BLaER1 treated with 17β-estradiol and CSF1 and Interleukin-3, amounts not matched to agents 10 nM and 100 nM (cell line): ENCODE results near the gene DESI2.
"Not testable (repeated sequence)": the region's sequence is repeated elsewhere in the genome, so short reads cannot be mapped to it uniquely, and the experiment has no call there.

Experiments
- H3K27ac ChIP-seq, 11 experiments: shearing (Covaris generic); formaldehyde crosslinking; 2 replicates each; pipeline ENCODE4 v1.8.1; 2022
- H3K27me3 ChIP-seq, 11 experiments: shearing (Covaris generic); formaldehyde crosslinking; 2 replicates each; pipeline ENCODE4 v1.8.1; 2022
- H3K36me3 ChIP-seq, 11 experiments: shearing (Covaris generic); formaldehyde crosslinking; 2 replicates each; pipeline ENCODE4 v1.8.1; 2022
- H3K4me1 ChIP-seq, 10 experiments: shearing (Covaris generic); formaldehyde crosslinking; 2 replicates each; pipeline ENCODE4 v1.8.1; 2022
- H3K4me2 ChIP-seq, 11 experiments: shearing (Covaris generic); formaldehyde crosslinking; 2 replicates each; pipeline ENCODE4 v1.8.1; 2022
- H3K4me3 ChIP-seq, 10 experiments: shearing (Covaris generic); formaldehyde crosslinking; 2 replicates each; pipeline ENCODE4 v1.8.1; 2022
- H3K9ac ChIP-seq, 11 experiments: shearing (Covaris generic); formaldehyde crosslinking; 2 replicates each; pipeline ENCODE4 v1.8.1; 2022
- H3K9me3 ChIP-seq, 11 experiments: shearing (Covaris generic); formaldehyde crosslinking; replicated peaks in 1 of 11; 2 replicates each; pipeline ENCODE4 v1.8.1; 2022
- H4K20me1 ChIP-seq, 11 experiments: shearing (Covaris generic); formaldehyde crosslinking; 2 replicates each; pipeline ENCODE4 v1.8.1; 2022
- Cebpa-rat ChIP-seq, 11 experiments: shearing (Covaris generic); IDR thresholded peaks; 2 replicates each; pipeline ENCODE4 v1.8.1; 2022

Gene DESI2

DNA sequence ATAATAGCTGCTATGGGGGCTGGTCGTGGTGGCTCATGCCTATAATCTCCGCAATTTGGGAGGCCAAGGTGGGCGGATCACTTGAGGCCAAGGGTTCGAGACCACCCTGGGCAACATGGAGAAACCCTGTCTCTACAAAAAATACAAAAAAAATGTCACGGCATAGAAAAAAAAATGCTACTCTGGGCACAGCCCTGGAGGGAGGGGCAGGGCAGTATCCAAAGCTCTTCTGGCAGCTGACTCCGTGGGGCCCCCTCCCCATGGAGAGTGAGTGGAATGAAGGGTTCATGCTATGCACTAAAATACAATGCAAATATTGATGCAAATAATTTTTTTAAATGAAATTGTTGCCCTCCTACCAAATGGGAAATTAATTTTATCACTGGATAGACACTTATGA is 78.7 kb downstream of the DESI2 start:
- peaks cover 0 to 12% (median 0%) of the 10 kb centered on the region in 11 experiments; a peak in 6 of 22 replicates for H3K36me3 ChIP-seq
- H3K27me3 ChIP-seq: peaks cover 26 to 41% (median 33%) of the 10 kb centered on the region in 11 experiments
- H3K4me1 ChIP-seq: peaks cover 15 to 35% (median 25%) of the 10 kb centered on the region in 10 experiments; a peak in 16 of 20 replicates
- H3K4me2 ChIP-seq: no peak overlapping the region
- H3K9ac ChIP-seq: no peak overlapping the region
- no peak overlapping the region for H3K27ac ChIP-seq
- no peak for TF ChIP-seq Cebpa-rat (IDR thresholded peaks at IDR 0.05)
- H4K20me1 ChIP-seq: no peaks in the 10 kb centered on the region
- no peak overlapping the region for H3K4me3 ChIP-seq
- peaks cover 27 to 50% (median 39%) of the 10 kb centered on the region in 11 experiments for H3K9me3 ChIP-seq

DNA sequence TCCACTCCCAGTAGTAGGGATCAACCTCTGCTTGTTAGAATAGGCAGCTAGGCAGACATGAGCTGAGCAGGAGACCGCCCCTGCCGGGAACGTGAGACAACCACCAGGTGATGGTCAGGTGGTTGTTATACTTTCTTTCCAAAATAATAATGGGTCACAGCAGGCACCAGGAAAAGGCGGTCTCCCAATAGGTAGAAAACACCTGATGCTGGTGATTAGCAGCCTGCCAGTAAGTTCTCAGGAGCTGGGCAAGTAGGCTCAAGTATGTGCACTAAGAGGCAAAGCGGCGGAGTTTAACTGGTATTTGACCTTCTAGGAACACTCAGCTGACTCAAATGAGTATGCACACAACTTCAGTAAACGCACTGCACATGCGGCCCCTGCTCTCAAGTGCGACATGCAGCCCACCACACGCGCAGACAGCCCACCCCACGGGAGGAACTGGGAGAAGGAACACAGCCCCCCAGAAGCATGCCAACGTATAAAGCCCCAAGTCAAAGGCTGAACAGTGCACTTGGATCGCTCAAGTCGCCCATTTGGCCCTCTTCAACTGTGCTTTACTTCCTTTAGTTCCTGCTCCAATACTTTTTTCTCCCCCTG is 80.0 kb downstream of the DESI2 start:
- peaks cover 32 to 61% (median 49%) of the 10 kb centered on the region in 11 experiments for H3K9me3 ChIP-seq
- H3K4me1 ChIP-seq: peaks cover 15 to 35% (median 25%) of the 10 kb centered on the region in 10 experiments; a peak in 16 of 20 replicates
- H4K20me1 ChIP-seq: no peaks in the 10 kb centered on the region
- peaks cover 26 to 41% (median 33%) of the 10 kb centered on the region in 11 experiments for H3K27me3 ChIP-seq
- no peak overlapping the region for H3K9ac ChIP-seq
- no peak overlapping the region; a peak in 1 of 22 replicates for H3K27ac ChIP-seq
- no peak for TF ChIP-seq Cebpa-rat (IDR thresholded peaks at IDR 0.05)
- H3K36me3 ChIP-seq: peaks cover 0 to 12% (median 0%) of the 10 kb centered on the region in 11 experiments; a peak in 6 of 22 replicates
- no peak overlapping the region for H3K4me3 ChIP-seq
- H3K4me2 ChIP-seq: peak overlapping the region in 1 of 11 experiments; percentile 26; a peak in 2 of 22 replicates

DNA sequence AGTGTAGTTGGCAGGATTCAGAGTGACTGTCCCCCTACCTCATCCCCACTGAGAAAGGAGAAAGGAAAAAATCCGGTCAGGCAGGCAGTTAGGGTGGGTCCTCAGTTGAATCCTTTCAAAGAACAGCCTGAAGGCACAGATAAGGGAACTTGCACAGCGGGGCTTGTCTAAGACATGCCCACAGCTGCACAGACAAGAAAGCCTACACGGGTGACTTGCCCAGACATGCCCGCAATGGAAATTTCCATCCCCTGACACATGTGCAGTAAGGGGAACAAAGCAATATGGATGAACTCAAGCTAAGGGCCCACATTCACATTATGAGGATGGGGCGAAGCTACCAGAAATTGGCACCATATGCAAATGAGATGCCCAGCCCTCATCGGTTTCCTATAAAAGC is 82.5 kb downstream of the DESI2 start:
- H3K4me2 ChIP-seq: no peak overlapping the region

DNA sequence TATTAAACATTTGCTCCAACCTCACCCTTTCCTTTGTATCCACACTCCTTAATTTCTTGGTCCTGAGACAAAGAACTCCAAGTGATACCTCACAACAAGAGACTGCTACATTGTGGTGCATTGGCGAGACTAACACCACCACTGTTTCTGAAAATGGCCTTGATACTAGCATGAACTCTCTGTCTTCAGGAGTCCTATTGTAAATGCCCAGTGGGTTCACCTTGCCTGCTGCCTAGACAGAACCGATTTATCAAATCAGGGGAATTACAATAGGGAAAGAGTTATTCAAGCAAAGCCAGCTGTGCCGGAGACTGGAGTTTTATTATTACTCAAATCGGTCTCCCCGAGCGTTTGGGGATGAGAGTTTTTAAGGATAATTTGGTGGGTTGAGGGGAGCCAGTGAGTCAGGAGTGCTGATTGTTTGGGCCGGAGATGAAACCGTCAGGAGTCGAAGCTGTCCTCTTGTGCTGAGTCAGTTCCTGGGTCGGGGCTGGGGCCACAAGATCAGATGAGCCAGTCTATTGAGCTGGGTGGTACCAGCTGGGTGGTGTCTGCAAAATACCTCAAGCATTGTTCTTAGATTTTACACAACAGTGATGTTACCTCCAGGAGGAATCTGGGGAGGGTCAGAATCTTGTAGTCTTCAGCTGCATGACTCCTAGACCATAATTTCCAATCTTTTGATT is 83.1 kb downstream of the DESI2 start:
- H3K27me3 ChIP-seq: peaks cover 3 to 19% (median 12%) of the 10 kb centered on the region in 11 experiments
- H3K9me3 ChIP-seq: peaks cover 32 to 66% (median 52%) of the 10 kb centered on the region in 11 experiments
- H3K36me3 ChIP-seq: peaks cover 0 to 12% (median 0%) of the 10 kb centered on the region in 11 experiments; a peak in 6 of 22 replicates
- H4K20me1 ChIP-seq: no peaks in the 10 kb centered on the region
- H3K27ac ChIP-seq: peak overlapping the region in 10 of 11 experiments; percentile 44 to 81 (median 68); a peak in 19 of 22 replicates
- H3K4me3 ChIP-seq: peak overlapping the region in 3 of 10 experiments; percentile 5 to 34 (median 12); a peak in 2 of 20 replicates
- peaks cover 2 to 22% (median 12%) of the 10 kb centered on the region in 10 experiments; a peak in 11 of 20 replicates for H3K4me1 ChIP-seq
- peak overlapping the region in 1 of 11 experiments; percentile 18; a peak in 2 of 22 replicates for H3K4me2 ChIP-seq
- peak overlapping the region in 4 of 11 experiments; percentile 3 to 40 (median 28); a peak in 4 of 22 replicates for H3K9ac ChIP-seq
- no peak for TF ChIP-seq Cebpa-rat (IDR thresholded peaks at IDR 0.05)

More for the DNA sequence above, 82.5 kb downstream of the DESI2 start:
- Histone ChIP-seq H3K4me3 (peak overlapping the region in 7 of 10 experiments; percentile 0 to 40 (median 21); a peak in 7 of 20 replicates), H4K20me1 (no peaks in the 10 kb centered on the region), H3K27me3 (peaks cover 9 to 25% (median 19%) of the 10 kb centered on the region in 11 experiments), H3K9ac (peak overlapping the region in 5 of 11 experiments; percentile 3 to 42 (median 39); a peak in 5 of 22 replicates), H3K4me1 (peaks cover 8 to 23% (median 15%) of the 10 kb centered on the region in 10 experiments; a peak in 15 of 20 replicates), H3K36me3 (peaks cover 0 to 12% (median 0%) of the 10 kb centered on the region in 11 experiments; a peak in 6 of 22 replicates), H3K27ac (peak overlapping the region in 10 of 11 experiments; percentile 44 to 81 (median 68); a peak in 20 of 22 replicates), H3K9me3 (peaks cover 32 to 66% (median 52%) of the 10 kb centered on the region in 11 experiments)
- TF ChIP-seq Cebpa-rat (IDR thresholded peaks at IDR 0.05): no peak

DNA sequence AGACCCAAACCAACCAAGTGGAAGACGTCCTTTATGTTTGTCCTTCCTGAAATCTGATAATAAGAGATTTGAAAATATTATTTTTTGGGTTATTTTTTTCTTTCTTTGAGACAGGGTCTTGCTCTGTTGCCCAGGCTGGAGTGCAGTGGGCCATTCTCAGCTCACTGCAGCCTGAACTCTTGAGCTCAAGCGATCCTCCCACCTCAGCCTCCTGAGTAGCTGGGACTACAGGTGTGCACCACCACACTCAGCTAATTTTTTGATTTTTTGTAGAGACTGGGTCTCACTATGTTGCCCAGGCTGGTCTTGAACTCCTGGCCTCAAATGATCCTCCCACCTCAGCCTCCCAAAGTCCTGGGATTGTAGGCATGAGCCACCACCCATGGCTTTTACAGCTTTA is 86.2 kb downstream of the DESI2 start:
- Histone ChIP-seq H3K36me3 (peaks cover 0 to 12% (median 0%) of the 10 kb centered on the region in 11 experiments; a peak in 6 of 22 replicates), H3K9me3 (peaks cover 27 to 43% (median 33%) of the 10 kb centered on the region in 11 experiments), H3K4me1 (peaks cover 0 to 15% (median 8%) of the 10 kb centered on the region in 10 experiments; a peak in 6 of 20 replicates)
- not testable (repeated sequence) for H4K20me1 ChIP-seq, H3K27ac ChIP-seq, H3K4me2 ChIP-seq, H3K9ac ChIP-seq, H3K4me3 ChIP-seq, H3K27me3 ChIP-seq

DNA sequence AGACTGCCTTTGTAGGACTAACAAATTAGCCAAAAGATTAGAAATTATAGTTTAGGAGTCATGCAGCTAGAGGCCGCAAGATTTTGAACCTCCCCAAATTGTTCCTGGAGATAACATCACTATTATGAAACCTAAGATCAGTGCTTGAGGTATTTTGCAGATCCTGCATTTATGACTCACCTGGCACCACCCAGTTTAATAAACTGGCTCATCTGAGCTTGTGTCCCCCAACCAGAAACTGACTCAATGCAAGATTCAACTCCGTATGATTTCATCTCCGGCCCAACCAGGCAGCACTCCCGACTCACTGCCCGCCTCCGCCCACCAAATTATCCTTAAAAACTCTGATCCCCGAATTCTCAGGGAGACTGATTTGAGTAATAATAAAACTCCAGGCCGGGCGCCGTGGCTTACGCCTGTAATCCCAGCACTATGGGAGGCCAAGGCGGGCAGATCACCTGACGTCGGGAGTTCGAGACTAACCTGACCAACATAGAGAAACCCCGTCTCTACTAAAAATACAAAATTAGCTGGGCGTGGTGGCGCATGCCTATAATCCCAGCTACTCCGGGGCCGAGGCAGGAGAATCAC is 87.2 kb downstream of the DESI2 start:
- H4K20me1 ChIP-seq, H3K4me2 ChIP-seq, H3K9ac ChIP-seq: not testable (repeated sequence)

DNA sequence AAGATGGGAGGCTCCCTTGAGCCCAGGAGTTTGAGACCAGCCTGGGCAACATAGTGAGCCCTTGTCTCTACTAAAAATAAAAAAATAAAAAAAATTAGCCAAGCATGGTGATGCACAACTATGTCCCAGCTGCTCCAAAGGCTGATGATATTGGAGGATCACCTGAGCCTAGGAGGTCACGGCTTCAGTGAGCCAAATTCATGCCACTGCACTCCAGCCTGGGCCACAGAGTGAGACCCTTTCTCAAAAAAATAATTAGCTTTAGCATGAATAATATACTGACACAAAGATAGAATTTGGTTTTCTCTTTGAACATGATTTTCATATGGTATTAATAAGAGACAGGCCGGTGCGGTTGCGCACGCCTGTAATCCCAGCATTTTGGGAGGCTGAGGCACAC is 88.8 kb downstream of the DESI2 start:
- Histone ChIP-seq H3K4me3 (no peak overlapping the region), H3K36me3 (no peaks in the 10 kb centered on the region), H3K9ac (no peak overlapping the region), H3K27ac (no peak overlapping the region), H3K4me2 (no peak overlapping the region), H3K27me3 (no peaks in the 10 kb centered on the region), H4K20me1 (no peaks in the 10 kb centered on the region), H3K9me3 (peaks cover 2 to 18% (median 8%) of the 10 kb centered on the region in 11 experiments; a peak in 16 of 22 replicates), H3K4me1 (no peaks in the 10 kb centered on the region)
- no peak for TF ChIP-seq Cebpa-rat (IDR thresholded peaks at IDR 0.05)

More for the DNA sequence above, 87.2 kb downstream of the DESI2 start:
- Histone ChIP-seq H3K9me3 (peaks cover 18 to 33% (median 23%) of the 10 kb centered on the region in 11 experiments), H3K36me3 (peaks cover 0 to 10% (median 0%) of the 10 kb centered on the region in 11 experiments; a peak in 6 of 22 replicates), H3K4me1 (peaks cover 0 to 11% (median 6%) of the 10 kb centered on the region in 10 experiments; a peak in 6 of 20 replicates)
- not testable (repeated sequence) for H3K27me3 ChIP-seq, H3K4me3 ChIP-seq, H3K27ac ChIP-seq

DNA sequence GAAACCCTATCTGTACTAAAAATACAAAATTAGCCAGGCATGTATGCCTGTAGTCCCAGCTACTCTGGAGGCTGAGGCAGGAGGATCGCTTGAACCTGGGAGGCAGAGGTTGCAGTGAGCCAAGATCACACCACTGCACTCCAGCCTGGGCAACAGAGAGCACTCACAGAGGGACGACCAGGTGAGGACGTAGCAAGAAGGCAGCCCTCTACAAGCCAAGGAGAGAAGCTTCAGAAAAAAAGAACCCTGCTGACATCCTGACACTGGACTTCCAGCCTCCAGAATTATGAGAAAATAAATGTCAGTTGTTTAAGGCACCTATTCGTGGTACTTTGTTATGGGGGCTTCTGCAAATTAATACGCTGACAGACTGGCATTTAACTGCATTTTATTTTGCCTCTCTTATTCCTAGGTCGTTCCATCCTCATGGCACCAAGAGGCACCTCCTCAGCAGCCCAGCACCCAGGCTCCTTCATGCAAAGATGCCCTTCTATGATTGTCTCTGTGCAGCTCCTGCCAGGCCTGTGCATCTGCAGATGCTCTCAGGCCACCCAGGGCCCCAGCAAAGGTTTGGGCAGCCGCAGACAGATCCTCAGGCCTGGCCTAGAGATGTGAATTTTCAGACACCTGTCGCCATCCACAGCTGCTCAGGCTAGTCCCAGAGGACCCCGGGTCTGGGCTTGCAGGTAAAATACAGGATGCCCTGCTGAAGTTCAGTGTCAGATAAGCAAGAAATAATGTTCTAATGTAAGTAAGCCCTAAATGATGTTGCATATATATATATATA is 96.5 kb downstream of the DESI2 start:
- no peak for TF ChIP-seq Cebpa-rat (IDR thresholded peaks at IDR 0.05)
- H3K9me3 ChIP-seq: no peaks in the 10 kb centered on the region
- no peak overlapping the region for H3K9ac ChIP-seq
- H3K4me1 ChIP-seq: no peaks in the 10 kb centered on the region
- no peaks in the 10 kb centered on the region for H4K20me1 ChIP-seq
- no peak overlapping the region for H3K27ac ChIP-seq
- no peaks in the 10 kb centered on the region for H3K27me3 ChIP-seq
- H3K4me3 ChIP-seq: no peak overlapping the region
- H3K4me2 ChIP-seq: no peak overlapping the region
- H3K36me3 ChIP-seq: no peaks in the 10 kb centered on the region
